Measurements from ENCODE around the gene LARGE1.
"Not testable (repeated sequence)": the region's sequence is repeated elsewhere in the genome, so short reads cannot be mapped to it uniquely, and the experiment has no call there.

Gene LARGE1

GRCh38 chr22:33461698-33462434 is 458.4 kb downstream of the LARGE1 start:
- DNase-seq: peak; percentile 6

- not testable (repeated sequence) for DNase-seq
Measured at GRCh38 chr22:33461245-33461644, 459.0 kb downstream of the LARGE1 start.

GRCh38 chr22:33459137-33459536 is 461.1 kb downstream of the LARGE1 start:
- no peak for DNase-seq

- no peak for DNase-seq
Measured at GRCh38 chr22:33456511-33456910, 463.8 kb downstream of the LARGE1 start.

GRCh38 chr22:33455036-33455435 is 465.2 kb downstream of the LARGE1 start:
- no peak for DNase-seq

- DNase-seq: no peak
Measured at GRCh38 chr22:33451866-33452469, 468.3 kb downstream of the LARGE1 start.

GRCh38 chr22:33450756-33451155 is 469.5 kb downstream of the LARGE1 start:
- no peak for DNase-seq

- DNase-seq: no peak
Measured at GRCh38 chr22:33447733-33448132, 472.5 kb downstream of the LARGE1 start.

GRCh38 chr22:33443683-33444082 is 476.6 kb downstream of the LARGE1 start:
- DNase-seq: no peak

GRCh38 chr22:33440756-33441155 is 479.5 kb downstream of the LARGE1 start:
- DNase-seq: no peak

- DNase-seq: peak; percentile 90
Measured at GRCh38 chr22:33438273-33438672, 482.0 kb downstream of the LARGE1 start.

GRCh38 chr22:33431300-33431699 is 489.0 kb downstream of the LARGE1 start:
- no peak for DNase-seq

GRCh38 chr22:33429281-33429680 is 491.0 kb downstream of the LARGE1 start:
- DNase-seq: no peak

- peak; percentile 8 for DNase-seq
Measured at GRCh38 chr22:33427461-33427860, 492.8 kb downstream of the LARGE1 start.

- DNase-seq: peak; percentile 7
Measured at GRCh38 chr22:33426451-33426850, 493.8 kb downstream of the LARGE1 start.

GRCh38 chr22:33421859-33422258 is 498.4 kb downstream of the LARGE1 start:
- DNase-seq: no peak

- DNase-seq: no peak
Measured at GRCh38 chr22:33418484-33418883, 501.8 kb downstream of the LARGE1 start.

GRCh38 chr22:33415401-33415800 is 504.9 kb downstream of the LARGE1 start:
- no peak for DNase-seq

GRCh38 chr22:33409079-33409478 is 511.2 kb downstream of the LARGE1 start:
- DNase-seq: no peak

GRCh38 chr22:33405194-33405593 is 515.1 kb downstream of the LARGE1 start:
- no peak for DNase-seq

GRCh38 chr22:33404723-33405122 is 515.6 kb downstream of the LARGE1 start:
- no peak for DNase-seq

- DNase-seq: no peak
Measured at GRCh38 chr22:33402325-33402724, 518.0 kb downstream of the LARGE1 start.

GRCh38 chr22:33401291-33401690 is 519.0 kb downstream of the LARGE1 start:
- peak; percentile 57 for DNase-seq

GRCh38 chr22:33400891-33401290 is 519.4 kb downstream of the LARGE1 start:
- no peak for DNase-seq
